LNCAP (cell line): Measurements from ENCODE around the gene OR13G1.

Experiments used
- TF ChIP-seq, protein P1 (sequence below): fragments of 450-650 bp; IDR thresholded peaks from 2 replicates; pipeline ENCODE4 v1.5.1; 2017; ENCODE audit warnings: mild to moderate bottlenecking

OR13G1 gene

GRCh38 chr1:247638011-247638410 lies 41.5 kb downstream of the OR13G1 start:
- TF ChIP-seq, protein P1, sequence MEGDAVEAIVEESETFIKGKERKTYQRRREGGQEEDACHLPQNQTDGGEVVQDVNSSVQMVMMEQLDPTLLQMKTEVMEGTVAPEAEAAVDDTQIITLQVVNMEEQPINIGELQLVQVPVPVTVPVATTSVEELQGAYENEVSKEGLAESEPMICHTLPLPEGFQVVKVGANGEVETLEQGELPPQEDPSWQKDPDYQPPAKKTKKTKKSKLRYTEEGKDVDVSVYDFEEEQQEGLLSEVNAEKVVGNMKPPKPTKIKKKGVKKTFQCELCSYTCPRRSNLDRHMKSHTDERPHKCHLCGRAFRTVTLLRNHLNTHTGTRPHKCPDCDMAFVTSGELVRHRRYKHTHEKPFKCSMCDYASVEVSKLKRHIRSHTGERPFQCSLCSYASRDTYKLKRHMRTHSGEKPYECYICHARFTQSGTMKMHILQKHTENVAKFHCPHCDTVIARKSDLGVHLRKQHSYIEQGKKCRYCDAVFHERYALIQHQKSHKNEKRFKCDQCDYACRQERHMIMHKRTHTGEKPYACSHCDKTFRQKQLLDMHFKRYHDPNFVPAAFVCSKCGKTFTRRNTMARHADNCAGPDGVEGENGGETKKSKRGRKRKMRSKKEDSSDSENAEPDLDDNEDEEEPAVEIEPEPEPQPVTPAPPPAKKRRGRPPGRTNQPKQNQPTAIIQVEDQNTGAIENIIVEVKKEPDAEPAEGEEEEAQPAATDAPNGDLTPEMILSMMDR: no peak

- TF ChIP-seq, protein P1: no peak
Observed at GRCh38 chr1:247627951-247628350, 51.6 kb downstream of the OR13G1 start.
